K562 (cell line): Measurements from ENCODE around the gene CRYZL1.

Experiments used
- ATF1 ChIP-seq, 2 experiments: fragments of 450-650 bp in 1 of 2; IDR thresholded peaks; 2 replicates each; pipeline ENCODE4 v1.6.1; 2016; ENCODE audit warnings: missing compliant biosample characterization in 1 of 2, missing genetic modification characterization in 1 of 2
- ETV6 ChIP-seq, 3 experiments: fragments of 150-350 bp in 1 of 3; sonication (generic) in 1 of 3; formaldehyde crosslinking in 1 of 3; IDR thresholded peaks; 2 replicates each; pipeline versions ENCODE4 v1.6.1 to v1.8.0; 2014 to 2022; ENCODE audit warnings: borderline replicate concordance in 2 of 3, low read depth in 2 of 3, antibody characterized with exemption in 1 of 3, low read length in 1 of 3, mild to moderate bottlenecking in 1 of 3, missing genetic modification reagents in 1 of 3
- HDAC2 ChIP-seq: fragments of 450-650 bp; IDR thresholded peaks from 2 replicates; pipeline ENCODE4 v1.6.1; 2016; ENCODE audit warnings: mild to moderate bottlenecking
- RAD21 ChIP-seq, 2 experiments: fragments of 250-450 bp in 1 of 2; fragments of 450-650 bp in 1 of 2; sonication (Bioruptor Pico) in 1 of 2; formaldehyde crosslinking in 1 of 2; IDR thresholded peaks in 1 of 2; conservative IDR thresholded peaks in 1 of 2; 2 replicates each; pipeline versions ENCODE4 v1.4.0 to v1.8.0; 2020 to 2022; ENCODE audit warnings: mild to moderate bottlenecking in 2 of 2, moderate library complexity in 1 of 2
- RB1 ChIP-seq: fragments of 450-650 bp; IDR thresholded peaks from 2 replicates; pipeline ENCODE4 v1.6.1; 2017; ENCODE audit warnings: low read depth, mild to moderate bottlenecking
- RNF2 ChIP-seq: sonication (generic); IDR thresholded peaks from 2 replicates; pipeline ENCODE4 v1.6.1; 2016
- SMARCA4 ChIP-seq: fragments of 450-650 bp; IDR thresholded peaks from 2 replicates; pipeline ENCODE4 v1.6.1; 2016
- TEAD2 ChIP-seq: fragments of 450-650 bp; IDR thresholded peaks from 2 replicates; pipeline ENCODE4 v1.6.1; 2016; ENCODE audit warnings: missing genetic modification characterization, control low read depth, missing compliant biosample characterization
- TF ChIP-seq, protein P1 (sequence below): sonication (generic); formaldehyde crosslinking; IDR thresholded peaks from 2 replicates; pipeline ENCODE4 v1.9.0; 2022; ENCODE audit warnings: mild to moderate bottlenecking, missing genetic modification reagents
- TF ChIP-seq, protein P2 (sequence below), 3 experiments: IDR thresholded peaks in 2 of 3; conservative IDR thresholded peaks in 1 of 3; 2 replicates each; pipeline ENCODE4 v1.5.1; 2011 to 2012; ENCODE audit warnings: low read length in 3 of 3, mild to moderate bottlenecking in 3 of 3, control low read depth in 2 of 3, improper control_type of control experiment in 1 of 3, inconsistent platforms in 1 of 3, low read depth in 1 of 3, mixed read lengths in 1 of 3, moderate library complexity in 1 of 3; ENCODE audit not compliant: insufficient read depth in 2 of 3
- TF ChIP-seq, protein P3 (sequence below), 2 experiments: fragments of 200-800 bp in 1 of 2; sonication (Bioruptor generic) in 1 of 2; sonication (generic) in 1 of 2; formaldehyde crosslinking in 1 of 2; IDR thresholded peaks in 1 of 2; conservative IDR thresholded peaks in 1 of 2; 2 replicates each; pipeline versions ENCODE4 v1.5.0 to v1.6.1; 2016 to 2020; ENCODE audit warnings: missing compliant biosample characterization in 1 of 2, missing genetic modification characterization in 1 of 2, missing genetic modification reagents in 1 of 2

DNA sequence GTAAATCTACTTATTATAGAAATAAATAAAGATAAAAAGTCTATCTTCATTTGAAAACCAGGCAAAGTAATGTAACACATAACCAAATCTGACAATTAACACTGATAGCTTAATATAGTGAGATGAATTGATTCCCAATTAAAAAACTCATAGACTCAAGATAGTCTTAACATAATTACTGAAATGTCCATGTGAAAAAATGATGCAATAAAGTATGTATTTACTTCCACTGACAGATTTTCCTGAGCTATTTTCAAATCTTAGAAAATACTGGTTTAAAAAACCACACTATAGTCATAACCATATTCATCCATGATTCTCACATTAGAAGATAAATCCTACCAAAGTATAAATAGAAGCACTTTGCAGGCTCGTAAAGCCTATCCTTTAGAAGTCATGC lies 43.5 kb downstream of the CRYZL1 start:
- TF ChIP-seq, protein P1, sequence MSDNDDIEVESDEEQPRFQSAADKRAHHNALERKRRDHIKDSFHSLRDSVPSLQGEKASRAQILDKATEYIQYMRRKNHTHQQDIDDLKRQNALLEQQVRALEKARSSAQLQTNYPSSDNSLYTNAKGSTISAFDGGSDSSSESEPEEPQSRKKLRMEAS (CRISPR knock-in tag): no peak
- TF ChIP-seq ETV6 (IDR thresholded peaks at IDR 0.05; ENCODE audit: borderline replicate concordance in 1 of 2, low read depth in 2 of 2, low read length in 1 of 2): no peak
- no peak for TF ChIP-seq ETV6 (CRISPR knock-in tag; IDR thresholded peaks at IDR 0.05; ENCODE audit: borderline replicate concordance)
- TF ChIP-seq RAD21 (CRISPR knock-in tag; conservative IDR thresholded peaks at IDR 0.05 in 1 of 2, IDR thresholded peaks at IDR 0.05 in 1 of 2): no peak
- TF ChIP-seq, protein P2, sequence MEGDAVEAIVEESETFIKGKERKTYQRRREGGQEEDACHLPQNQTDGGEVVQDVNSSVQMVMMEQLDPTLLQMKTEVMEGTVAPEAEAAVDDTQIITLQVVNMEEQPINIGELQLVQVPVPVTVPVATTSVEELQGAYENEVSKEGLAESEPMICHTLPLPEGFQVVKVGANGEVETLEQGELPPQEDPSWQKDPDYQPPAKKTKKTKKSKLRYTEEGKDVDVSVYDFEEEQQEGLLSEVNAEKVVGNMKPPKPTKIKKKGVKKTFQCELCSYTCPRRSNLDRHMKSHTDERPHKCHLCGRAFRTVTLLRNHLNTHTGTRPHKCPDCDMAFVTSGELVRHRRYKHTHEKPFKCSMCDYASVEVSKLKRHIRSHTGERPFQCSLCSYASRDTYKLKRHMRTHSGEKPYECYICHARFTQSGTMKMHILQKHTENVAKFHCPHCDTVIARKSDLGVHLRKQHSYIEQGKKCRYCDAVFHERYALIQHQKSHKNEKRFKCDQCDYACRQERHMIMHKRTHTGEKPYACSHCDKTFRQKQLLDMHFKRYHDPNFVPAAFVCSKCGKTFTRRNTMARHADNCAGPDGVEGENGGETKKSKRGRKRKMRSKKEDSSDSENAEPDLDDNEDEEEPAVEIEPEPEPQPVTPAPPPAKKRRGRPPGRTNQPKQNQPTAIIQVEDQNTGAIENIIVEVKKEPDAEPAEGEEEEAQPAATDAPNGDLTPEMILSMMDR (IDR thresholded peaks at IDR 0.05 in 2 of 3, conservative IDR thresholded peaks at IDR 0.05 in 1 of 3; ENCODE audit: insufficient read depth in 2 of 3, low read depth in 1 of 3, low read length in 3 of 3): no peak
- no peak for TF ChIP-seq HDAC2
- TF ChIP-seq TEAD2: no peak
- no peak for TF ChIP-seq RB1
- no peak for TF ChIP-seq SMARCA4
- TF ChIP-seq, protein P3, sequence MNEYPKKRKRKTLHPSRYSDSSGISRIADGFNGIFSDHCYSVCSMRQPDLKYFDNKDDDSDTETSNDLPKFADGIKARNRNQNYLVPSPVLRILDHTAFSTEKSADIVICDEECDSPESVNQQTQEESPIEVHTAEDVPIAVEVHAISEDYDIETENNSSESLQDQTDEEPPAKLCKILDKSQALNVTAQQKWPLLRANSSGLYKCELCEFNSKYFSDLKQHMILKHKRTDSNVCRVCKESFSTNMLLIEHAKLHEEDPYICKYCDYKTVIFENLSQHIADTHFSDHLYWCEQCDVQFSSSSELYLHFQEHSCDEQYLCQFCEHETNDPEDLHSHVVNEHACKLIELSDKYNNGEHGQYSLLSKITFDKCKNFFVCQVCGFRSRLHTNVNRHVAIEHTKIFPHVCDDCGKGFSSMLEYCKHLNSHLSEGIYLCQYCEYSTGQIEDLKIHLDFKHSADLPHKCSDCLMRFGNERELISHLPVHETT (CRISPR knock-in tag; conservative IDR thresholded peaks at IDR 0.05 in 1 of 2, IDR thresholded peaks at IDR 0.05 in 1 of 2): no peak
- no peak for TF ChIP-seq ATF1 (CRISPR knock-in tag; IDR thresholded peaks at IDR 0.05)
- no peak for TF ChIP-seq ATF1 (tag; IDR thresholded peaks at IDR 0.05)
- TF ChIP-seq RNF2: no peak
